Effector memory CD4-positive, alpha-beta T cell (primary cell): ENCODE measurements around the gene NEU2.
A peak's percentile ranks its signal among the peaks of the same experiment; 100 is the strongest.
"Not testable (repeated sequence)": the region's sequence is repeated elsewhere in the genome, so short reads cannot be mapped to it uniquely, and the experiment has no call there.

Experiments used
- DNase-seq, 3 donors: peaks; one replicate each; pipeline ENCODE4 v3.0.0-alpha.2; 2020
- H3K27ac ChIP-seq: 2 replicates; pipeline ENCODE4 v1.7.0; 2013; ENCODE audit warnings: mild to moderate bottlenecking, low read length, moderate library complexity; ENCODE audit not compliant: insufficient read depth, poor library complexity, severe bottlenecking
- H3K27me3 ChIP-seq: replicated peaks from 2 replicates; pipeline ENCODE4 v1.7.0; 2013; ENCODE audit warnings: mild to moderate bottlenecking, low read length; ENCODE audit not compliant: insufficient read depth, control insufficient read depth, poor library complexity, severe bottlenecking
- H3K36me3 ChIP-seq: 2 replicates; pipeline ENCODE4 v1.7.0; 2013; ENCODE audit warnings: mild to moderate bottlenecking, low read length, moderate library complexity; ENCODE audit not compliant: control insufficient read depth, insufficient read depth
- H3K4me1 ChIP-seq: 2 replicates; pipeline ENCODE4 v1.7.0; 2013; ENCODE audit warnings: low read length, mild to moderate bottlenecking; ENCODE audit not compliant: control insufficient read depth, insufficient read depth, poor library complexity, severe bottlenecking
- H3K4me3 ChIP-seq: 2 replicates; pipeline ENCODE4 v1.7.0; 2013; ENCODE audit warnings: low read length, low read depth, mild to moderate bottlenecking; ENCODE audit not compliant: insufficient read depth, poor library complexity, severe bottlenecking
- H3K9me3 ChIP-seq: 2 replicates; pipeline ENCODE4 v1.7.0; 2013; ENCODE audit warnings: mild to moderate bottlenecking, low read length, moderate library complexity; ENCODE audit not compliant: control insufficient read depth

The NEU2 gene

GRCh38 chr2:233063269-233063975, 30.9 kb downstream of the NEU2 start:
- Histone ChIP-seq H3K9me3 (no peaks in the 10 kb centered on the region), H3K27me3 (no peaks in the 10 kb centered on the region), H3K36me3 (peaks cover 19% of the 10 kb centered on the region), H3K4me1 (peaks cover 48% of the 10 kb centered on the region), H3K4me3 (peak overlapping the region; percentile 63), H3K27ac (peak overlapping the region; percentile 85)
- no peak for DNase-seq

DNA sequence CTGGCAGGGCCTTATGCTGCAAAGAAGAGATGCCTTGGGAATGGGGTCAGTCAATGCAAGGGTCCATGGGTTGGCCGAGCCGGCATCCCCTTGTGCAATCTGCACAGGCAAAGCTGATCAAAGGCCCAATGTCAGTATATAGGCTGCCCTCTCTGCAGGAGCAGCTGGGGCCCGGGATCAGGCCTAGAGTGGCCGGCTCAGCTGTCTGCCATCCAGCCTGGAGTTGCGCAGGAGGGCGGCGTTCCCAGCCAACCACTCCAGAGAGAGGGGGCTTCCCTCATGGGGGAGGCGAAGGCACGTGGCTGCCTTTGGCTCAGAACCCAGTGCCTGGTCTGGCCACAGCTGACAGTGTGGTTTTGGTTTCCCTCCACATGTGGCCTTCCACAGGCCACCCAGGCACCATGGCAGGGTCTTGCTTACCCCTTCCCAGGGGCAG, 31.5 kb downstream of the NEU2 start:
- DNase-seq: no peak
- no peaks in the 10 kb centered on the region for H3K9me3 ChIP-seq
- H3K36me3 ChIP-seq: peaks cover 19% of the 10 kb centered on the region
- no peak overlapping the region for H3K27ac ChIP-seq
- H3K4me1 ChIP-seq: peaks cover 54% of the 10 kb centered on the region
- H3K4me3 ChIP-seq: peak overlapping the region; percentile 63
- H3K27me3 ChIP-seq: no peaks in the 10 kb centered on the region

GRCh38 chr2:233064530-233065199, 32.2 kb downstream of the NEU2 start:
- Histone ChIP-seq H3K27me3 (no peaks in the 10 kb centered on the region), H3K9me3 (no peaks in the 10 kb centered on the region), H3K4me1 (peaks cover 50% of the 10 kb centered on the region), H3K4me3 (peak overlapping the region; percentile 63), H3K27ac (no peak overlapping the region), H3K36me3 (peaks cover 19% of the 10 kb centered on the region)
- DNase-seq: no peak

- not testable (repeated sequence) for H3K27ac ChIP-seq, DNase-seq, H3K4me3 ChIP-seq, H3K27me3 ChIP-seq, H3K9me3 ChIP-seq
- peaks cover 19% of the 10 kb centered on the region for H3K36me3 ChIP-seq
- H3K4me1 ChIP-seq: peaks cover 46% of the 10 kb centered on the region
Measured at GRCh38 chr2:233065200-233065589, 32.7 kb downstream of the NEU2 start.

DNA sequence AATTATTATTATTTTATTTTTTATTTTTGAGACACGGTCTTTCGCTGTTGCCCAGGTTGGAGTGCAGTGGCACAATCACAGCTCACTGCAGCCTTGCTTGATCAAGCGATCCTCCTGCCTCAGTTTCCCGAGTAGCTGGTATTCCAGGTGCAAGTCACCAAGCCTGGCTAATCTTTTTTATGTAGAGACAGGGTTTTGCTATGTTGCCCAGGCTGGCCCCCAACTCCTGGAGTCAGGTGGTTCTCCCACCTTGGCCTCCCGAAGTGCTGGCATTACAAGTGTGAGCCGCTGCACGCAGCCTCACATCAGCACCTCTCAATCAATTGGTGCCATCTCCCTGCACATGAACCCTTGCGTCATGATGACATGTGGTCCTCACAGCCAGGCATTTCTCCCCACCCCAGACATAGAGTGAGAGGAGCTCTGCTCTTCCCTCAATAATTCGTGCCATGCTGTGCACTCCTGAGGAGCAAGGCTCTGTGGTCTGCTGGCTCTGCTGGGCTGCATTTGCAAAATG, 33.5 kb downstream of the NEU2 start:
- peaks cover 46% of the 10 kb centered on the region for H3K4me1 ChIP-seq
- DNase-seq: no peak
- H3K4me3 ChIP-seq: no peak overlapping the region
- peaks cover 20% of the 10 kb centered on the region for H3K36me3 ChIP-seq
- no peaks in the 10 kb centered on the region for H3K9me3 ChIP-seq
- no peak overlapping the region for H3K27ac ChIP-seq
- no peaks in the 10 kb centered on the region for H3K27me3 ChIP-seq

- no peak for DNase-seq
- peak overlapping the region; percentile 10 for H3K27ac ChIP-seq
- no peaks in the 10 kb centered on the region for H3K27me3 ChIP-seq
- no peaks in the 10 kb centered on the region for H3K9me3 ChIP-seq
- peaks cover 30% of the 10 kb centered on the region for H3K4me1 ChIP-seq
- no peak overlapping the region for H3K4me3 ChIP-seq
- peaks cover 34% of the 10 kb centered on the region for H3K36me3 ChIP-seq
Measured at GRCh38 chr2:233068762-233069418, 36.4 kb downstream of the NEU2 start.

DNA sequence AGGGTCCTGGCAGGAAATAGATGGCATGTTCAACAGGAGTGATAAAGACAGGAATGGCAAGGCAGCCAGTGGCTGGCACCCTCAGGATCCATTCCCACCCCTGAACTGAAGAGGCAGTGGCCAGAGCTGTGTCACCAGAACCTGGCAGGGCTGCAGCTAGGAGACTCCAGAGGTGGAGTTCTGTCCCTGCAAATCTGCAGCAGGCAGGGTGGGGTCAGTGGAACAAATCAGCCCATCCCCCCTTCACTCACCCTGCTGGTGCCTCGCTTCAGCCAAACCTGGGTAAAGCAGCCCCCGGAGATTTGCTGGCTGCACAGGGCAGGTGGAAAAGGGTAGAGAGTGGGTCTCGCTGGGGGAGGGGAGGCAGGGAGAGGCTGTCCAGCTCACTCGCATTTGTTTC, 40.4 kb downstream of the NEU2 start:
- Histone ChIP-seq H3K36me3 (peaks cover 16% of the 10 kb centered on the region), H3K9me3 (no peaks in the 10 kb centered on the region), H3K27me3 (no peaks in the 10 kb centered on the region), H3K27ac (no peak overlapping the region), H3K4me3 (no peak overlapping the region), H3K4me1 (peaks cover 43% of the 10 kb centered on the region)
- no peak for DNase-seq

DNA sequence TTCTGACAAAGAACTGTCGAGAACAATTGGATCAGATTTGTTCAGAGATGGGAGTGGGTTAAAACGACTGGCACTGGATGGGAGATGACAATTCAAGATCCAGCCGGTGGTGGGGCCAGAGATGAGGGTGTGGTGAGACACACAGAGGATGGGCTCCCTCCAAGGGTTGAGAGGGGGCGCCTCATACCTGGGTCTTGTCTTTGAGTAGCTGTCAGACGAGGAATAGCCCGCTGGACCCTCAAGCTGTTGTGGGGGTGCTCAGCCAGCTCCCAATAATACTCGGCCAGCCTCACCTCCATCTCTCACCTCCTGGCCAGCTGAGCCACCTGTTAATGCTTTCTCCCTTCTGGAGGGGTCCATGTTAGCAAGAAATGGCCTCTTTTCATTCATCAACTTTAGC, 41.6 kb downstream of the NEU2 start:
- Histone ChIP-seq H3K36me3 (peaks cover 15% of the 10 kb centered on the region), H3K4me1 (peaks cover 40% of the 10 kb centered on the region), H3K9me3 (no peaks in the 10 kb centered on the region), H3K4me3 (no peak overlapping the region), H3K27me3 (no peaks in the 10 kb centered on the region), H3K27ac (peak overlapping the region; percentile 31)
- no peak for DNase-seq

GRCh38 chr2:233075141-233075965, 42.9 kb downstream of the NEU2 start:
- no peaks in the 10 kb centered on the region for H3K27me3 ChIP-seq
- peak overlapping the region; percentile 56 for H3K27ac ChIP-seq
- H3K4me3 ChIP-seq: peak overlapping the region; percentile 20
- H3K36me3 ChIP-seq: peaks cover 15% of the 10 kb centered on the region
- H3K9me3 ChIP-seq: no peaks in the 10 kb centered on the region
- H3K4me1 ChIP-seq: peaks cover 51% of the 10 kb centered on the region
- no peak for DNase-seq
